GM21576 (cell line): ENCODE measurements around the gene DENND1B.
"Not testable (repeated sequence)": the region's sequence is repeated elsewhere in the genome, so short reads cannot be mapped to it uniquely, and the experiment has no call there.

Experiments
- ATAC-seq: cut with Tn5 transposase; IDR thresholded peaks from one replicate; pipeline ENCODE4 v1.9.1; 2021; ENCODE audit warnings: mild to moderate bottlenecking, moderate library complexity; ENCODE audit not compliant: unreplicated experiment

The DENND1B gene

GRCh38 chr1:197752652-197753164 is 22.6 kb downstream of the DENND1B start:
- ATAC-seq: not testable (repeated sequence)

DNA sequence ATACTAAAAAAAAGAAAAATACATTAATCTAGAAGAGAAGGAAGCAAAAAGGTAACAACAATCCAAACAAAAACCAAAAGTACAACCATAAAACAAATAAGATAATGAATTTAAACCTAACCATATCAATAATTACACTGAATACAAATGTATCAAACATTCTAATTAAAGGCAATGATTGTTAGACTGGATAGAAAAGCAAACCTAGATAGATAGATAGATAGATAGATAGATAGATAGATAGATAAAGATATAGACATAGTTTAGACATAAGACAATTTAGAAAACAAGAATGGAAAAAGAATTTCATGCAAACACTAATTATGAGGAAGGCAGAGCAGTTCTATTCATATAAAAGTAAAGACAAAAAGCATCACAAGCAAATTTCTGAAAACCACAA is 24.9 kb downstream of the DENND1B start:
- ATAC-seq: no peak

DNA sequence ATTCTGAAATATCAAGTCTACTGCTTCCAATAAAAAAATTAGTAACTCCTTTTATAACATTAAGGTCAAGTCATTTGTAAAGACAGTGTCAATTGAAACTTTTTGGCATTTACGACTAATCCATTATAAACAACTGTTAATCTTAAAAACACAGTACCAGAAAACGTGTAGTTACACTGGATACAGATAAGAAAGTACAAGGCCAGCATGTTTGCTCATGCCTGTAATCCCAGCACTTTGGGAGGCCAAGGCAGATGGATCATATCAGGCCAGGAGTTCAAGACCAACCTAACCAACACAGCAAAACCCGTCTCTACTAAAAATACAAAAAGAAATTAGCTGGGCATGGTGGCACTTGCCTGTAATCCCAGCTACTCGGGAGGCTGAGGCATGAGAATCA is 29.4 kb downstream of the DENND1B start:
- ATAC-seq: no peak

- ATAC-seq: no peak
Observed at GRCh38 chr1:197744979-197745378, 30.3 kb downstream of the DENND1B start.

DNA sequence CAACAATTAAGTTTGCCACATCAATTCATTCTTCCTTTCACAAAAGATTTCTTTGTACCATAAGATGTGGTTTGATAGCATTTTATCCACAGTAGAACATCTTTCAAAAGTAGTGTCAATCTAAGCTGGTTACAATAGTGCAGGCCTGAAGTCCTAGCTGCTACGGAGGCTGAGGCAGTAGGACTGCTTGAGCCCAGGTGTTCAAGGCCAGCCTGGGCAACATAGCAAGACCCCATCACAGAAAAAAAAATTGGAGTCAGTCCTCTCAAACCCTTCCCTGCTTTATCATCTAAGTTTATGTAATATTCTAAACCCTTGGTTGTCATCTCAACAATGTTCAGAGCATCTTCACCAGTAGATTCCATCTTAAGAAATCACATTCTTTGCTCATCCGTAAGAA is 31.7 kb downstream of the DENND1B start:
- ATAC-seq: no peak

- ATAC-seq: no peak
Observed at GRCh38 chr1:197740992-197741391, 34.3 kb downstream of the DENND1B start.

GRCh38 chr1:197738927-197739326 is 36.4 kb downstream of the DENND1B start:
- ATAC-seq: no peak

DNA sequence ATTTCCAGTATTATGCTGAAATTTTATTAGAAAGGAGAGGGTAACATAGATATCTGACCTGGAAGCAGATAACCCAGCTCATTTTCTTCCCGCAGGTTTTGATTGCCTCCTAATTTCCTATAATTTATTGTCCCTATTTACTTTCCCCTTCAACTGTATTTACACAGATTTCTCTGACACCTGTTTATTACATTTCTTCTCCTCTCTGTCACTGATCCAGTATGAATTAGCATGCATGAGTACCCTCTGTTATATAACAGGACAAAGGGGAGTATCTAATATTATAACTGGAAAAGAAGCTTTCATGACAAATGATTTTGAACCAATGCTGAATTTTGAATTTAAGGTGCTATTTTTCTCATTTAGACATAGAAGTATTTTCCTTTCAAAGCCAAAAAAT is 37.4 kb downstream of the DENND1B start:
- no peak for ATAC-seq

DNA sequence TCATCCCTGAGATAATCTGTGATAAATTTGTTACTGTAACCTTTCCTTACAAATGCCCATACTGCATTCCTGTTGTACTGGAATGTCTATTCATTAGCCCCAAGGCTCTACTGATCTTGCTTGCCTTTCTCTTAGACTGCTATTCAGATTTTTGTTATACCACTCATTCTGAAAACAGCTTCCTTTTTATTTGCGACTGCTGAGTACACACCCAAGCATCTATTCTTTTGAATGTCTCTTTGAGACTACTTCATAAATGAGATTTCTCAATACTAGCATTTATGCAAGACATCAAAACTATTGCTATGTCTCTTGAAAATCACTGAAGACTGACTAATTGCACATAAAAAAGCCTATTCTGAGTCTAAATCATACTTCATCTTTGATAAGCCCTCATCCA is 38.6 kb downstream of the DENND1B start:
- no peak for ATAC-seq

GRCh38 chr1:197735461-197735860 is 39.8 kb downstream of the DENND1B start:
- ATAC-seq: no peak

GRCh38 chr1:197733324-197733723 is 42.0 kb downstream of the DENND1B start:
- no peak for ATAC-seq

DNA sequence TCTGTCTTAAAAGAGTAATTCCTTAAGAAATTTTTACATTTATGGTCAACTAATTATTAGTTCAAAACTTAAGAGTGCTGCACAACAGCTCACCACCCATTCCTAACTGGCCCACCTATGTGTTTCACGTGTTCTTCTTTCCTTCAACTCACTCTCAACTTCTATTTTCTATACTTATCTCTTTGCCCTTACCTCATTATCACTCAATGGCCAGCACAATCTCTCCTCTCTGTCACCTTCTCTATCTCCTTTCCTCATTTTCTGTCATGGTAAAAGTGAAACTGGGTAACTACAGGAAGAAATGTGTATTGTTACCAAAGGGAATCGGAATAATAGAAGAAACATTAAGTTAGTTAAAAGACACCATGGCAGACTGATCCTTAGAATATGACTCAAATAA is 43.1 kb downstream of the DENND1B start:
- ATAC-seq: no peak

GRCh38 chr1:197731449-197731848 is 43.8 kb downstream of the DENND1B start:
- ATAC-seq: no peak

GRCh38 chr1:197725976-197726375 is 49.3 kb downstream of the DENND1B start:
- ATAC-seq: no peak

DNA sequence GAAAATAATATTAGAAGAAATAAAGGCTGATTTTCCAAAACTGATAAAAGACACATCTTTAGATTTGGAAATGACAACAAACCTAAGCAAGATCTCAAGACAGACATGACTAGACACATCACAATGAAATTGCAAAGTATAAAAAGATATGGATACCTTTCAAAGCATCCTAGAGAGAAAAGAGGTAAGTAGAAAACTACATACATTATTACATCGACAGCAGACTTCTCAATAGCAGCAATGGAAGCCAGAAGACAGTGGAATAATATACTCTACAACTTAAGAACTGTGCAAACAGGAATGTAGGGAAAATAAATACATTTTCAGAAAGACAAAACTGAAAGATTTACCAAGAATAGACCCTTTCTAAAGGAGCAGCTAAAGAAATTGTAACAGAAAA is 50.2 kb downstream of the DENND1B start:
- no peak for ATAC-seq

- ATAC-seq: no peak
Observed at GRCh38 chr1:197715806-197716205, 59.5 kb downstream of the DENND1B start.

- ATAC-seq: no peak
Observed at GRCh38 chr1:197706601-197707000, 68.7 kb downstream of the DENND1B start.

DNA sequence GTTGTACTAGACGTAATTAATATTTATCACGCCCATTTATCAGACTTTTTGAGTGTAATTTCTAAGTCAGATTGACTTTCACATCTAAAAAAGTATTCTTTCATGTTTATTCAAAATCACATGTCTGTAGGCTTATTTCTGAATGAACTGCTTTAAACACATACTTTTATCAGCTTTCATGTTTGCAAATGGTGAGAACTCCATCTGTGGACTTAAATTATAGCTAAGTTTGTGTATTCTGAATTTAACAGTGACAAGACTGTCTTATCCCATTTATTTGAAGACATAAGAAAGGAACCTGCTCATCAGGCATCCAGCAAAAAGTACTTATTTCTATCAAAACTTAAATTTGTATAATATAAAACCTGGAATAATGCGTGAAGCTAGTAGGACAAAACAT is 69.3 kb downstream of the DENND1B start:
- ATAC-seq: no peak

- ATAC-seq: not testable (repeated sequence)
Observed at GRCh38 chr1:197700688-197701087, 74.6 kb downstream of the DENND1B start.

DNA sequence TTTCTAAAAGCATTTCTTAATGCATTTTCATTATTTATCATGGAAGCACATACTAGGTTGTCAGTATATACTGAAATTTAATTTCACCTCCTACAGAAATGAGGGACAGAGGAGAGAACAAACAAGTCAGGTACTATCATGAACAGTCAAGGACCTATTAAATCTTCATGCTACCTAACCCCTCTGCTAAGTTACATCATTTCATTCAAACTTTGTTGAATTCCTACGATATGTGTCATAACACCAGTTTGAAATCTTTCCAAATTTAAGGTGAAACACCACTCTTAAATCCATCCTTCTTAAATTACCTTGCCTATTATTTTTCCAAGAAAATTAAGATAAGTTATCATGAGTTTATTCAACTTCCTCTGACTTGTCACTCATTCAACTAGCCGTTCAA is 78.9 kb downstream of the DENND1B start:
- no peak for ATAC-seq

- ATAC-seq: no peak
Observed at GRCh38 chr1:197695961-197696360, 79.3 kb downstream of the DENND1B start.

DNA sequence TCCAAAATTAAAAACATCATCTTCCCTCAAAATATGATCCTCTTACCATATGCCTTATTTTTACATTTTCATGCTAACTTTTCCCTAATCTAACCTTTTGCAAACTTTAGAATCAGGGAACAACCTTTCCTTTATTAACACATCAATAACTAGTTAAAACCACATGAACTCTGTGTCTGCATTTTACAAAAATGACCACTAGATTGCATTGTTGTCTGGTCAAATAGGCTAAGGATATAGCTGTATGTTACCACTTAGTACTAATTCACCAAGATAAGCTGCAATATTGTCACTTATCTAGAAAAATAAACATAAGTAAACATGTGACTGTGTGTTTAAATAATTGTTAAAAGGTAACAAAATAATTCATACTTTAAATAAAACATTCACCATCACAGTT is 82.3 kb downstream of the DENND1B start:
- peak; percentile 76 for ATAC-seq

DNA sequence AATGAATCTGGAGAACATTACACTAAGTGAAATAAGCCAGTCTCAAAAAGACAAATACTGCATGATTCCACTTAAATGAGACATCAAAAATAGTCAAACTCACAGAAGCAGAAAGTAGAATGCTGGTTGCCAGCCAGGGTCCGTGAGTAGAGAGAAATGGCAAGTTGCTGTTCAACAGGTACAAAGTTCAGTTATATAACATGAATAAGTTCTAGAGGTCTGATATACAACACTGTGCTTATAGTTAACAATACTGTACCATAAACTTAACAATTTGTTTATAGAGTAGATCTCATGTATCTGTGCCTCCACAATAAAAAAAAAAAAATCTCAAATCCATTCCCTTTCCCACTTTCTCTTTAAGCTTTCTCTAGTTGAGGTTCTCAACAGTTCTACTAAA is 83.5 kb downstream of the DENND1B start:
- no peak for ATAC-seq

DNA sequence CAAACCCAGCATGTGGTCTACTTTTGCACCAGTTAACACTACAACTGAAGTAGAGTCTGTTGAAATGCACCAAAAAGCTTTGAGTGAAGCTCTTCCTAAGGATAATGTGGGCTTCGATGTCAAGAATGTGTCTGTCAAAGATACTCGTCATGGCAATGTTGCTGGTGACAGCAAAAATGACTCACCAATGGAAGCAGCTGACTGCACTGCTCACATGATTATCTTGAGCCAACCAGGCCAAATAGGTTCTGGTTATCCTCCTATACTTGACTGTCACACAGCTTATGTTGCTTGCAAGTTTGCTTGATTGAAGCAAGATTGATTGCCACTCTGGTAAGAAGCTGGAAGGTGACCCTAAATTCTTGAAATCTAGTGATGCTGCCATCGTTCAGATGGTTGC is 85.2 kb downstream of the DENND1B start:
- no peak for ATAC-seq
